Pancreas (tissue), 10 donors: ENCODE measurements around the gene LARP6. TPM values are rescaled to one million over a fixed set of nuclear protein-coding genes. Genes with fewer than 3 reads are reported as not detected.
A peak's percentile ranks its signal among the peaks of the same experiment; 100 is the strongest.

Experiments used
- ATAC-seq, 4 donors: fragments of 200-7000 bp; cut with Tn5 transposase; one replicate each; pipeline versions ENCODE4 v1.8.0 to v1.9.1; 2020; ENCODE audit warnings: mild to moderate bottlenecking in 4 of 4, moderate library complexity in 4 of 4
- DNase-seq, 6 donors: peaks; one replicate each; pipeline ENCODE4 v3.0.0-alpha.2; 2020
- FAIRE-seq: peaks from 2 replicates; lab custom pipeline; 2012; peaks lifted over from hg19 to GRCh38; lab: Jason Lieb, UNC
- H3K27ac ChIP-seq, 4 donors: fragments of 200-600 bp; sonication (generic); 1 replicate in 3 of 4; 2 replicates in 1 of 4; pipeline versions ENCODE4 v1.5.0 to v1.8.0; 2020
- H3K27me3 ChIP-seq, 4 donors: fragments of 200-600 bp; one replicate each; pipeline ENCODE4 v1.8.0; 2021
- H3K36me3 ChIP-seq, 3 donors: fragments of 200-600 bp; sonication (generic) in 1 of 3; one replicate each; pipeline versions ENCODE4 v1.5.0 to v1.8.0; 2020 to 2021
- H3K4me1 ChIP-seq, 3 donors: fragments of 200-600 bp; one replicate each; pipeline ENCODE4 v1.8.0; 2021
- H3K4me3 ChIP-seq, 4 donors: fragments of 200-600 bp; sonication (generic) in 2 of 4; one replicate each; pipeline versions ENCODE4 v1.5.0 to v1.8.0; 2020 to 2021
- H3K9me3 ChIP-seq, 4 donors: fragments of 200-600 bp; one replicate each; pipeline ENCODE4 v1.8.0; 2021
- WGBS, 2 donors: extraction: QIAGEN DNeasy Blood & Tissue Kit; methylation state at CpG; one replicate each; pipeline ENCODE4 v1.1.7; 2013; 5-methylcytosine and 5-hydroxymethylcytosine counted together
- intact Hi-C, 3 donors: fragments of 100-400 bp; cut with DNase I; formaldehyde crosslinking; loops; one replicate each; pipeline versions ENCODE4 v1.11.1 to v1.14.2; 2022
- polyA plus RNA-seq, 2 donors: library from polyadenylated mRNA; stranded (reverse); fragments of 200-250 nt; gene quantifications; one replicate each; pipeline ENCODE4 v1.2.3, GENCODE V29; 2013
- total RNA-seq, 6 donors: library from RNA; stranded (reverse); fragmentation: NEBNext Ultra II Directional in 4 of 6; extraction: Animal tissue kit (Norgen Biotek cat#: 25700) in 4 of 6; gene quantifications; one replicate each; pipeline versions ENCODE4 v1.2.1 to v1.2.4, GENCODE V29; 2021 to 2023
- TF ChIP-seq, protein P1 (sequence below), 4 donors: fragments of 200-600 bp; sonication (generic) in 3 of 4; IDR thresholded peaks; one replicate each; pipeline versions ENCODE4 v1.5.0 to v1.8.0; 2021; ENCODE audit warnings: antibody characterized with exemption in 4 of 4
- donor health status: healthy with polysubstance abuse.
- donor health status: DM: no; HTN: no; CAD: no; lungs with moderate emphysema.
- donor health status: DM: no; HTN: no; CAD: no.
- donor health status: control.
- donor health status: control.
- donor health status: Bipolar disorder and iron deficiency.
- donor health status: DM: yes; HTN: yes; CAD: no.
- donor health status: DM: no; HTN: no; CAD: no.
- donor health status: DM: no; HTN: no; CAD: no.
- donor health status: DM: yes; HTN: yes; CAD: no.

The LARP6 gene
- total and polyA plus RNA-seq, 8 donors, result 5.9 to 10.3 (median 8.8) TPM

DNA sequence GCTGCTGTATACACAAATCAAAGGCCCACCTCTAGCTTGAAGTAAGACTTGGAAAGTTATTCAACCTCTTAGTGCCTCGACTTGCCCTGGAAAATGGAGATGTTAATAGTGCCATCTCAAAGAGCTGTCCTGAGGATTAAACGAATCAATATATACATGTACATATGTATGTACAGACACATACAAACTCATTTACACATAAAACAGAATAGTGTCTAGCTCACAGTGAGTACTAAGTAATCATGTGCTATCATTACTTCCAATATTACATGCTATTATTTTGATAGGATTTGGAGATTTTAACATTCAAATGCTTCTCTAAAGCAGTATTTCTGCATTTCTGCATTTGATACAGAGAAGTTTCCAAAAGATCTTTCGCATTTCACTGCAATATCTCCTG is 20.5 kb downstream of the LARP6 start:
- Histone ChIP-seq H3K4me1 (peaks cover 23 to 27% (median 24%) of the 10 kb centered on the region in 3 donors), H3K9me3 (no peaks in the 10 kb centered on the region), H3K4me3 (no peak overlapping the region), H3K27ac (no peak overlapping the region), H3K27me3 (no peaks in the 10 kb centered on the region), H3K36me3 (peaks cover 0 to 6% (median 0%) of the 10 kb centered on the region in 3 donors)
- FAIRE-seq (no peak), DNase-seq (no peak), ATAC-seq (no peak)
- intact Hi-C loops, result no loop called here
- WGBS, 2 donors, result 87 to 91% methylated on average over 3 of the region's 3 CpGs
- TF ChIP-seq, protein P1, sequence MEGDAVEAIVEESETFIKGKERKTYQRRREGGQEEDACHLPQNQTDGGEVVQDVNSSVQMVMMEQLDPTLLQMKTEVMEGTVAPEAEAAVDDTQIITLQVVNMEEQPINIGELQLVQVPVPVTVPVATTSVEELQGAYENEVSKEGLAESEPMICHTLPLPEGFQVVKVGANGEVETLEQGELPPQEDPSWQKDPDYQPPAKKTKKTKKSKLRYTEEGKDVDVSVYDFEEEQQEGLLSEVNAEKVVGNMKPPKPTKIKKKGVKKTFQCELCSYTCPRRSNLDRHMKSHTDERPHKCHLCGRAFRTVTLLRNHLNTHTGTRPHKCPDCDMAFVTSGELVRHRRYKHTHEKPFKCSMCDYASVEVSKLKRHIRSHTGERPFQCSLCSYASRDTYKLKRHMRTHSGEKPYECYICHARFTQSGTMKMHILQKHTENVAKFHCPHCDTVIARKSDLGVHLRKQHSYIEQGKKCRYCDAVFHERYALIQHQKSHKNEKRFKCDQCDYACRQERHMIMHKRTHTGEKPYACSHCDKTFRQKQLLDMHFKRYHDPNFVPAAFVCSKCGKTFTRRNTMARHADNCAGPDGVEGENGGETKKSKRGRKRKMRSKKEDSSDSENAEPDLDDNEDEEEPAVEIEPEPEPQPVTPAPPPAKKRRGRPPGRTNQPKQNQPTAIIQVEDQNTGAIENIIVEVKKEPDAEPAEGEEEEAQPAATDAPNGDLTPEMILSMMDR (IDR thresholded peaks at IDR 0.05), result no peak

DNA sequence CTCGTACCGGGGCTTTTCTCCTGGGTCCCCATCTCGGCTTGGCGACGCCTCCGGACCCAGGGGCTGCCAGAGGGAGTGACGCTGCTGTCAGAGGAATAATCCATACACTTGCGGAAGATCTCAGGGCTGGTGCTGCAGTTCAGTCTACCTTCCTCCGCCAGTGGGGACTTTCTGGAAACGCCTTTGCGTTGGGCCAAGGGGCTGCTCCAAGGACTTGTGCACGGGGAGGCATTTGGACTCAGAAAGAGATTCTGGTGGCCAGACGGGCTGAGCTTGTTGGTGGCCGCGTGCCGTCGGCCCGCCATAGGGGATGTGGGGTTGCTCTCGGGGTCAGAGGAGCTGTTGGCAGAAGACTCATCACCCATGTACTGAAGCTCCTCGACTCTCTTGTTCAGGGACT is 21.8 kb downstream of the LARP6 start:
- intact Hi-C loops, result no loop called here

DNA sequence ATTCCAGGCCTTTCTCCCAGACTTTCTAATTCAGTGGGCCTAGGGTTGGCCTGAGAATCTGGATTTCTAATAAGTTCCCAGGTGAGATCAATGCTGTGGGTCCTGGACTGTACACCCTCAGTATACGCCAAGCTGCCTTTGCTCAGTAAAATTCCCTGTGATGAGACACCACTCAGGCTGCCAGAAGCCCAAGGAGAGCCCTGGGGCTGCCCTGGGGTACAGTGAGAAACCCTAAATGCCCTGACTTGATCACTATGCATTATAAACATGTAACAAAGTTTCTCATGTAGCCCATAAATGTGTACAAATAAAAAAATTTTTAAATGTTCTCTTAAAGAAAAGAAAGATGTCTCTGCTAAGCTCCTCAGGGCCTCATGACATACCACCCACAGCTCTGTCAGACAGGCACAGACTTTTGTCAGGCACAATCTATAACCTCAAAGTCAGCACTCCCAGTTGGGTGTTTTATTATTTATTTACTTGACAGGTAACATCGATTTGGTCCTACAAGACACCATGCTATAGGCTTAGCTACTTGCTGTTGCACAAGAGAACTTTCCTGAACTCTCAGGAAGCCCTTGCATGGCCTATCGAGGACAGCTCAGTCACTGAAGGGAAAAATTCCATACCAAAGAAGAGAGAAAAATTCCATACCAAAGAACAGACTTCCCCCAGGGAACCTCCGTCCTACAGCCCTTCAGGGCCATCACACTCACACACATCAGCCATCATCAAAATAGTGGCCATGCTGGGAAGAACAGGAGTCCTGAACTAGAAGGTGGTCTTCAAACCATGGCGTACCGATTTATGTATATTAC is 22.7 kb downstream of the LARP6 start:
- TF ChIP-seq, protein P1 (IDR thresholded peaks at IDR 0.05), result no peak
- Histone ChIP-seq H3K4me1 (peaks cover 23 to 28% (median 27%) of the 10 kb centered on the region in 3 donors), H3K36me3 (peaks cover 0 to 6% (median 0%) of the 10 kb centered on the region in 3 donors), H3K9me3 (no peaks in the 10 kb centered on the region), H3K4me3 (no peak overlapping the region), H3K27ac (peak overlapping the region; percentile 37 to 69 (median 42)), H3K27me3 (no peaks in the 10 kb centered on the region)
- 70 to 79% methylated on average over 6 of the region's 6 CpGs for WGBS, 2 donors
- FAIRE-seq (no peak), DNase-seq (no peak), ATAC-seq (peak in 2 of 4 donors; percentile 6 to 19)
- intact Hi-C loops, result no loop called here

More for the DNA sequence above, 21.8 kb downstream of the LARP6 start:
- no peak overlapping the region for H3K4me3 ChIP-seq
- no peaks in the 10 kb centered on the region for H3K27me3 ChIP-seq
- H3K27ac ChIP-seq, result no peak overlapping the region
- no peaks in the 10 kb centered on the region for H3K9me3 ChIP-seq
- no peak for ATAC-seq
- TF ChIP-seq, protein P1 (IDR thresholded peaks at IDR 0.05), result no peak
- FAIRE-seq, result no peak
- peaks cover 23 to 27% (median 24%) of the 10 kb centered on the region in 3 donors for H3K4me1 ChIP-seq
- WGBS, 2 donors, result 95% methylated on average over 20 of the region's 20 CpGs
- no peak for DNase-seq
- peaks cover 0 to 6% (median 0%) of the 10 kb centered on the region in 3 donors for H3K36me3 ChIP-seq

DNA sequence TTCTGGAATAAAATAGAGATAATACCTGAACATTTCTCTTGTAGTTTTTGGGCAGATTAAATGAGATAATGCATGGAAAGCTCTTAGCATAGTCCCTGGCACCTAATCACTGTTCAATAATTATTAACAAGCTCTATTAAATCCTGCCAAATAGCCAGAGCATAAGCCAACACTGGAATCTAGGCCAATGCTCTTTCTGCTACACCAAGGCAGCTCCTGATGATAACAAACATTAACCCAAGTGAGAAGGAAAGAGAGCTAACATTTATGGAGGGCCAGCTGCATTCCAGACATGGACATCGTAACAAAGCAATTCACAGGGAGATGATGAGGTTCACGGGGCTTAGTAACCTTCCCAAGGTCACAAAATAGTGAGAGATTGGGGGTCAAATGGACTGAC is 23.3 kb downstream of the LARP6 start:
- Histone ChIP-seq H3K27me3 (no peaks in the 10 kb centered on the region), H3K36me3 (peaks cover 0 to 2% (median 0%) of the 10 kb centered on the region in 3 donors), H3K9me3 (no peaks in the 10 kb centered on the region), H3K4me3 (no peak overlapping the region), H3K27ac (peak overlapping the region; percentile 37 to 69 (median 42)), H3K4me1 (peaks cover 23 to 28% (median 27%) of the 10 kb centered on the region in 3 donors)
- 0 to 10% methylated on average over 2 of the region's 2 CpGs for WGBS, 2 donors
- TF ChIP-seq, protein P1 (IDR thresholded peaks at IDR 0.05), result no peak
- intact Hi-C loops, result no loop called here
- FAIRE-seq, result no peak
- DNase-seq, result peak in 3 of 6 donors; percentile 31 to 48 (median 41)
- peak; percentile 85 to 92 (median 88) for ATAC-seq
